Lower leg skin (tissue), 3 donors: ENCODE measurements around the gene SHROOM2.

Experiments used
- POLR2A ChIP-seq, 2 donors: fragments of 450-650 bp; IDR thresholded peaks; one replicate each; pipeline ENCODE4 v1.6.1; 2016 to 2017; ENCODE audit warnings: antibody characterized with exemption in 2 of 2, mild to moderate bottlenecking in 1 of 2, moderate library complexity in 1 of 2
- TF ChIP-seq, protein P1 (sequence below), 3 donors: fragments of 450-650 bp; IDR thresholded peaks; one replicate each; pipeline ENCODE4 v1.5.1; 2016; ENCODE audit warnings: antibody characterized with exemption in 3 of 3, mild to moderate bottlenecking in 3 of 3, moderate library complexity in 2 of 3

DNA sequence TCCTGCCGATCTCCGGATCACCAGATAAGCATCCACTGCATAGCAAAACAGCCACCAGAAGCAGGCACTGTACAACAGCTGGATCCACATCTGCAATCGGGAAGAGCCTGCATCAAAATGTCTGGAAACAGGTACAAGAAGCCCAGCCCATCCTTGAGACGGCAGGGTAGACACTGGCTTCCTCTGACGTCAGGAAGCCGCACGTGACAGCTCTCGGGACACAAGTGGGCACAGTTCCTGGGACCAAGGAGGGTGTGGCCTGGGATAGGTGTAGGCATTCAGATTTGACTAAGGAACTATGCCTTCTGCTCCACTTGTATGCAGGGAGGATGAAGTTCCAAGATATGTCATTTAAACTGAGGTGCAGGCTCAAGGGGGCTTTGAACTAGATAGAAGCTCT is 26.9 kb upstream of the SHROOM2 start:
- TF ChIP-seq POLR2A (IDR thresholded peaks at IDR 0.05): no peak
- TF ChIP-seq, protein P1, sequence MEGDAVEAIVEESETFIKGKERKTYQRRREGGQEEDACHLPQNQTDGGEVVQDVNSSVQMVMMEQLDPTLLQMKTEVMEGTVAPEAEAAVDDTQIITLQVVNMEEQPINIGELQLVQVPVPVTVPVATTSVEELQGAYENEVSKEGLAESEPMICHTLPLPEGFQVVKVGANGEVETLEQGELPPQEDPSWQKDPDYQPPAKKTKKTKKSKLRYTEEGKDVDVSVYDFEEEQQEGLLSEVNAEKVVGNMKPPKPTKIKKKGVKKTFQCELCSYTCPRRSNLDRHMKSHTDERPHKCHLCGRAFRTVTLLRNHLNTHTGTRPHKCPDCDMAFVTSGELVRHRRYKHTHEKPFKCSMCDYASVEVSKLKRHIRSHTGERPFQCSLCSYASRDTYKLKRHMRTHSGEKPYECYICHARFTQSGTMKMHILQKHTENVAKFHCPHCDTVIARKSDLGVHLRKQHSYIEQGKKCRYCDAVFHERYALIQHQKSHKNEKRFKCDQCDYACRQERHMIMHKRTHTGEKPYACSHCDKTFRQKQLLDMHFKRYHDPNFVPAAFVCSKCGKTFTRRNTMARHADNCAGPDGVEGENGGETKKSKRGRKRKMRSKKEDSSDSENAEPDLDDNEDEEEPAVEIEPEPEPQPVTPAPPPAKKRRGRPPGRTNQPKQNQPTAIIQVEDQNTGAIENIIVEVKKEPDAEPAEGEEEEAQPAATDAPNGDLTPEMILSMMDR (IDR thresholded peaks at IDR 0.05): no peak
